Glutamatergic neuron (in vitro differentiated cells): ENCODE results near the gene DEAF1. TPM values are rescaled to one million over a fixed set of nuclear protein-coding genes. Genes with fewer than 3 reads are reported as not detected.

Source experiments
- DNase-seq: peaks from one replicate; pipeline ENCODE4 v3.0.0; 2022
- H3K27ac Mint-ChIP-seq: one replicate; pipeline ENCODE4 v1.8.0; 2020; ENCODE audit warnings: mild to moderate bottlenecking, mixed read lengths, inconsistent platforms; ENCODE audit not compliant: unreplicated experiment
- H3K27me3 Mint-ChIP-seq: one replicate; pipeline ENCODE4 v1.8.0; 2020; ENCODE audit warnings: mild to moderate bottlenecking, moderate library complexity, mixed read lengths, inconsistent platforms; ENCODE audit not compliant: unreplicated experiment
- H3K36me3 Mint-ChIP-seq: one replicate; pipeline ENCODE4 v1.8.0; 2020; ENCODE audit warnings: mild to moderate bottlenecking, mixed read lengths, inconsistent platforms; ENCODE audit not compliant: unreplicated experiment
- H3K4me1 Mint-ChIP-seq: one replicate; pipeline ENCODE4 v1.8.0; 2020; ENCODE audit warnings: mild to moderate bottlenecking, low read depth, mixed read lengths, inconsistent platforms; ENCODE audit not compliant: unreplicated experiment
- H3K4me3 Mint-ChIP-seq: one replicate; pipeline ENCODE4 v1.8.0; 2020; ENCODE audit warnings: mild to moderate bottlenecking, mixed read lengths, inconsistent platforms; ENCODE audit not compliant: unreplicated experiment
- H3K9me3 Mint-ChIP-seq: one replicate; pipeline ENCODE4 v1.8.0; 2020; ENCODE audit warnings: mild to moderate bottlenecking, moderate library complexity, mixed read lengths, inconsistent platforms; ENCODE audit not compliant: unreplicated experiment
- total RNA-seq: library from RNA; stranded (reverse); fragmentation: NEBNext Ultra II Directional; extraction: Animal tissue kit (Norgen Biotek cat#: 25700); gene quantifications from one replicate; pipeline ENCODE4 v1.2.1, GENCODE V29; 2021; ENCODE audit not compliant: unreplicated experiment
- TF ChIP-seq, protein P1 (sequence below): fragments of 200-600 bp; sonication (generic); IDR thresholded peaks from one replicate; pipeline ENCODE4 v1.5.0; 2021; ENCODE audit not compliant: partially characterized antibody, unreplicated experiment

The DEAF1 gene
- total RNA-seq, 1 donor from 2014 or later = 51.5 TPM

DNA sequence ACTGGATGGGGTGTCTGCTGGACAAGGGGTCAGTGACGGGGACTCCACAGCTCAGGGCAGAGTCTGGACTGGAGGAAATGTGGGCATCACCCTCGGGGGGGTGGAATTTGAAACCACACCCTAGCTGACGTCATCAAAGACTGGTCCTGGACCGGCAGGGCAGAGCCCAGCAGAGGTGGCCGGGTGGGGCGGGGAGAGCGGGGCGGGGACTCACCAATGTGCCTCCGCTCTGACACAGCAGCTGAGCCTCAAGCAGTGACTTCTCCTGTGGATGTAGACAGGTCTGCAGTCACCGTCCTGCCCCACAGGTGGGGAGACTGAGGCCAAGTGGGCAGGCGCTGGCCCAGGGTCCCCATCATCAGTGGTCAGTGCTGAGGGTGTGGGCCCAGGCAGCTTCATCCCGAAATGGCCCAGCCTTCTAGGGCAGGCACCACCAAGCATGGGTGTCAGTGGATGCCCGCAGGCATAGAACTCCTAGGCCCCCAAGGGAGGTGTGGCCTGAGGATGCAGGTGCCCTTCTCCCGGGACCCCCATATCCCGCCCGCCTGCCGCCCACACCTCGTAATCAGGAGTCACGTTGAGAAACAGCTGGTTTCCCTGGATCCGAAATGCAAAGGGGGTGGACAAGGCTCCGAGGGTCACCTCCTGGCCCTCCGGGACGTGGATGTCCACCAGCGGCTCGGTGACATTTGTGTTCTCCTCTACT, 70.9 kb downstream of the DEAF1 start:
- Mint-ChIP-seq H3K27me3 (peaks cover 14% of the 10 kb centered on the region), H3K9me3 (peaks cover 8% of the 10 kb centered on the region), H3K27ac (no peak overlapping the region), H3K4me3 (no peak overlapping the region), H3K36me3 (peaks cover 5% of the 10 kb centered on the region), H3K4me1 (peaks cover 10% of the 10 kb centered on the region)
- TF ChIP-seq, protein P1, sequence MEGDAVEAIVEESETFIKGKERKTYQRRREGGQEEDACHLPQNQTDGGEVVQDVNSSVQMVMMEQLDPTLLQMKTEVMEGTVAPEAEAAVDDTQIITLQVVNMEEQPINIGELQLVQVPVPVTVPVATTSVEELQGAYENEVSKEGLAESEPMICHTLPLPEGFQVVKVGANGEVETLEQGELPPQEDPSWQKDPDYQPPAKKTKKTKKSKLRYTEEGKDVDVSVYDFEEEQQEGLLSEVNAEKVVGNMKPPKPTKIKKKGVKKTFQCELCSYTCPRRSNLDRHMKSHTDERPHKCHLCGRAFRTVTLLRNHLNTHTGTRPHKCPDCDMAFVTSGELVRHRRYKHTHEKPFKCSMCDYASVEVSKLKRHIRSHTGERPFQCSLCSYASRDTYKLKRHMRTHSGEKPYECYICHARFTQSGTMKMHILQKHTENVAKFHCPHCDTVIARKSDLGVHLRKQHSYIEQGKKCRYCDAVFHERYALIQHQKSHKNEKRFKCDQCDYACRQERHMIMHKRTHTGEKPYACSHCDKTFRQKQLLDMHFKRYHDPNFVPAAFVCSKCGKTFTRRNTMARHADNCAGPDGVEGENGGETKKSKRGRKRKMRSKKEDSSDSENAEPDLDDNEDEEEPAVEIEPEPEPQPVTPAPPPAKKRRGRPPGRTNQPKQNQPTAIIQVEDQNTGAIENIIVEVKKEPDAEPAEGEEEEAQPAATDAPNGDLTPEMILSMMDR = no peak
- no peak for DNase-seq

DNA sequence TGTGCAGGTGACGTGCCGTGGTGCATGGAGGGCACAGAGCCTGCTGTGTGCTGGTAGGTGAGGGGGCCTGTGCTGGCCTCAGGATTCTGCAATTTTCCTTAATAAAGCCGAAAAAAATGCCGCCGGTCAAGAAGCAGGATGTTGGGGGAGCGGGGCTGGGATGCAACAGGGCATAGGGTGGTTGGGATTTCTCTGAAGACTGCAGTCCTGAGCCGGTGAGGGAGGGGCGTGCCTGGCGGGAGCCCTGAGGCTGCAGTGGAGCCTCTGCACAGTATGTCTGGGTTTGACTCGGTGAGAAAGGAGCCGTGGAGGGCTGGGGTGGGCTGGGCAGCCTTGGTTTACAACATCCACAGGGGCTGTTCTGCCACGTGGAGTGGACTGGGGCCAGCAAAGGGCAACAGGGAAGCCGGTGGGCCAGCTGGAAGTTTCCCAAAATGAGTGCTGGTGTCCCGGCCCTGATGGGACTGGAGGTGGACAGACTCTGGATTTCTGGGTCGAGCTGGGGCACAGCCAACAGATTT, 71.6 kb downstream of the DEAF1 start:
- Mint-ChIP-seq H3K27ac (no peak overlapping the region), H3K27me3 (peaks cover 10% of the 10 kb centered on the region), H3K9me3 (peaks cover 3% of the 10 kb centered on the region), H3K4me3 (no peak overlapping the region), H3K4me1 (peaks cover 5% of the 10 kb centered on the region), H3K36me3 (peaks cover 5% of the 10 kb centered on the region)
- DNase-seq = no peak
- TF ChIP-seq, protein P1 = no peak

DNA sequence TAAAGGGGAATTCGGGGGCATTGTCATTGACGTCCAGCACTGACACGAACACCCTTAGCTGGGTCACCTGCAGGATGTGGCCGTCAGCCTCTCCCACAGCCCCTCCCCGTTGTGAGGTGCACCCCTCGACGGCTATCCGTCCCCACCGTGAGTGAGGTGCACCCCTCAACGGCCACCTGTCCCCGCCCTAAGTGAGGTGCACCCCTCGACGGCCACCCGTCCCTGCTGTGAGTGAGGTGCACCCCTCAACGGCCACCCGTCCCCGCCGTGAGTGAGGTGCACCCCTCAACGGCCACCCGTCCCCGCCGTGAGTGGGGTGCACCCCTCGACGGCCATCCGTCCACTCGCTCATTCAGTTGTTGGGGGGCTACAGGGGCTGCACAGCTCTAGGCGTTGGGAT, 73.2 kb downstream of the DEAF1 start:
- TF ChIP-seq, protein P1 = no peak
- Mint-ChIP-seq H3K4me1 (no peaks in the 10 kb centered on the region), H3K9me3 (no peaks in the 10 kb centered on the region), H3K4me3 (no peak overlapping the region), H3K27me3 (peaks cover 7% of the 10 kb centered on the region), H3K27ac (no peak overlapping the region), H3K36me3 (no peaks in the 10 kb centered on the region)
- DNase-seq = no peak

DNA sequence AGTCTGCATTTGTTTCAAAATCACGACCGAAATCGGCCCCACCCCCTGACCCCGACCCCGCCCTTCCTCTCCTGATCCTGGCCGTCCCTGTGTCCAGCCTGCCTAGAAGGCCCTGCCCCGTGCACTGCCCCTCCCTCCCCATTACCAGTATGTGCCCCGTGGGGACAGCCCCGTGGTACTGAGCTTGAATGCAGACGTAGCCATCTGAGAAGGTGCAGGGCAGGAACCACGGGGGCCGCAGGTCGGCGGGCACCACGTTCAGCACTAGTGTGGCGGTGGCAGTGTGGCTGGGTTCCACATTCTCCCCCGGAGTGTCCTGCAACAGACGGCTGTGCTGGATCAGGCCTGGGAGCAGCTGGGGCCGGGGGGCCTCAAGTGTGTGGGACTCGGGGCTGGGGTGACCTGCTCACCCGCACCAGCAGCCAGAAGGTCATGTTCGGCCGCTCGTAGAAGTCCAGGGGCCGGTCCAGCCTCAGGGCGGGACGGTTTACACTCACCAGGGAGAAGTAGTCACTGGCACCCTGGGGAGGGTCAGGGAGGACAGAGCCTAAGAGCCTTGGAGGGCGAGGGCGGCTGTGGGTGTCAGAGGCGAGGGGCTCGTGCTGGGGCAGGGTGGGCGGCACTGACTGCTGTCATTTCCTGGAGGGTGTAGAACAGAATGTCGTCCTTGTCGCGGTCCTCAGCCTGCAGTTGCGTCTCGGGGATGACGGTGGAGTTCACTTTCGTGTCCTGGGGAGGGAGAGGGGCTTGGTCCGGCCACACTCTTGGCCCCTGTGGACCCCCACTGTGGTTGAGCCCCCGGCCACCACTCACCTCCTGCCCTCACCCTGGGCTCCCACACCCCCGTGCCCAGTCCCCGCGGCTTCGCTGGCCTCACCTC, 73.8 kb downstream of the DEAF1 start:
- peaks cover 7% of the 10 kb centered on the region for H3K27me3 Mint-ChIP-seq
- H3K36me3 Mint-ChIP-seq = no peaks in the 10 kb centered on the region
- no peak overlapping the region for H3K27ac Mint-ChIP-seq
- TF ChIP-seq, protein P1 = no peak
- no peaks in the 10 kb centered on the region for H3K9me3 Mint-ChIP-seq
- no peak overlapping the region for H3K4me3 Mint-ChIP-seq
- no peak for DNase-seq
- no peaks in the 10 kb centered on the region for H3K4me1 Mint-ChIP-seq
